SK-N-MC (cell line): ENCODE data around the gene HPRT1.

Experiments used
- EZH2 ChIP-seq: fragments of 200-600 bp; sonication (generic); IDR thresholded peaks from one replicate; pipeline ENCODE4 v1.6.1; 2017; ENCODE audit warnings: antibody characterized with exemption
- POLR2AphosphoS5 ChIP-seq: IDR thresholded peaks from 2 replicates; pipeline ENCODE4 v1.6.1; 2012; ENCODE audit warnings: mild to moderate bottlenecking, low read depth, low read length, borderline replicate concordance

DNA sequence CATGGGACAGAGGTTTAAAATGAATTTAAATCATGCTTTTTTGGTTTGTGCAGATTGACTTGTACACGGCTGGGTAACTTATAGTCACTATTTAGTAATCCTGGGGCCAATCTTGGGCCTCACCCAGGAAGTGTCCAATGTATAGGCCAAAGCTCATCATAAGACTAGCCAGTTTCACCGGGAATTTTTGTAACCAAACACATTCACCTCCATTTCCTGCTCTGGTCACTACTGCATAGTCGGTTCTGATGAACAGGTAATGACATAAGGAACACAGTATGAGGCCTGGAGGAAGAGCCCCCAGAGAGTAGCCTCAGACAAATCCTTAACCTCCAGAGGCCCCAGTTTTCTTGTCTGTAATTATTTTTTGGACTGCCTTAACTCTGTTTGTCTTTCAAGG, 81.9 kb downstream of the HPRT1 start:
- TF ChIP-seq POLR2AphosphoS5 (no peak), EZH2 (no peak)
